Subcutaneous abdominal adipose tissue (tissue), 5 donors: ENCODE results near the gene MAF.

Source experiments
- H3K27ac ChIP-seq: one replicate; pipeline ENCODE4 v1.7.0; 2013; ENCODE audit warnings: low read depth, mild to moderate bottlenecking, inconsistent platforms, low read length, moderate library complexity
- H3K27me3 ChIP-seq, 5 donors: one replicate each; pipeline ENCODE4 v1.7.0; 2013; ENCODE audit warnings: low read length in 5 of 5, inconsistent platforms in 1 of 5; ENCODE audit not compliant: control insufficient read depth in 5 of 5, insufficient read depth in 4 of 5
- H3K36me3 ChIP-seq, 5 donors: one replicate each; pipeline ENCODE4 v1.7.0; 2013; ENCODE audit warnings: low read length in 5 of 5; ENCODE audit not compliant: control insufficient read depth in 5 of 5, insufficient read depth in 5 of 5
- H3K4me1 ChIP-seq, 5 donors: one replicate each; pipeline ENCODE4 v1.7.0; 2013; ENCODE audit warnings: low read length in 5 of 5, mild to moderate bottlenecking in 3 of 5, moderate library complexity in 1 of 5; ENCODE audit not compliant: control insufficient read depth in 5 of 5, insufficient read depth in 5 of 5
- H3K4me3 ChIP-seq, 5 donors: one replicate each; pipeline ENCODE4 v1.7.0; 2013; ENCODE audit warnings: low read length in 5 of 5, low read depth in 1 of 5
- H3K9ac ChIP-seq, 5 donors: one replicate each; pipeline ENCODE4 v1.7.0; 2013; ENCODE audit warnings: low read length in 5 of 5, mild to moderate bottlenecking in 4 of 5, moderate library complexity in 3 of 5
- H3K9me3 ChIP-seq, 5 donors: one replicate each; pipeline ENCODE4 v1.7.0; 2013; ENCODE audit warnings: low read length in 5 of 5; ENCODE audit not compliant: control insufficient read depth in 5 of 5
- donor health status: healthy.
- donor health status: healthy.
- donor health status: healthy.
- donor health status: healthy.
- donor health status: healthy.

MAF gene

DNA sequence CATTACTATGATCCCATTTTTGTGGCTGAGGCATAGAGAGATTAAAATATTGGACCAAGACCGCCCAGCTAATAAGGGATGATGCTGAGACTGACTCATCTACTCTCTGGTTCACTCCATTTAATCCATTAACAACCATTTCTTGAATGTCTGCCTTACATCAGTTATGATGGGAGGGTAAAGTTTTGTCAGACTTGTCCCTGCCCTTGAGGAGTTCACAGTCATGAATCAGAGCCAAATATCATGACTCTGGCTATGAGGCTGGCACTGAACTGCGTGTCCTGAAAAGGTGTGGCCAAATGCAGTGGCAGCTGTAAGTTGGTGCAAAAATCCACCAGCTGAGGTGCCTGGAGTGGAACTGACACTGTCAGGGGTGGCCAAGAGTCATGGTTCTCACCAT is 35.0 kb upstream of the MAF start:
- Histone ChIP-seq H3K27me3 (no peaks in the 10 kb centered on the region), H3K27ac (no peak overlapping the region), H3K36me3 (no peaks in the 10 kb centered on the region), H3K9me3 (no peaks in the 10 kb centered on the region), H3K4me3 (no peak overlapping the region), H3K4me1 (peaks cover 0 to 1% (median under 1%) of the 10 kb centered on the region in 5 donors), H3K9ac (no peak overlapping the region)

DNA sequence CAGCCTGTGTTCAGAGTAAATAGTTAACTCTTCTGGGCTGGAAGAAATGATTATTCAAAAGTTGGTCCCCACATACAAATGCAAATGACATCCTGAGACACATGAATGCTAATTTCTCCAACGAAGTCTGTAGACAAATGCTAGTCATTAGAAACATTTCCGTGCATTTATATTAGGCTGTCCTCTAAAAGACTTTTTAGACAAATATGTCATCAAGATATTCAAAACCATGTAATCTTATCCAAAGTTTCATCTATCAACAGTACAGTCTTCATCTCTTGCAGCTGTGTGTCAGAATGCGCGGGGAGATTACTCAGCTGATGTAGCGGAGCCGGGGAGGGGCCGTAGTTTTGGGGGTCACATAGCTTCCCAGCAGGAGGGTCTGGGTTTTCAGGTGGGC is 33.8 kb upstream of the MAF start:
- Histone ChIP-seq H3K27ac (no peak overlapping the region), H3K9me3 (no peaks in the 10 kb centered on the region), H3K36me3 (no peaks in the 10 kb centered on the region), H3K27me3 (no peaks in the 10 kb centered on the region), H3K4me3 (no peak overlapping the region), H3K9ac (no peak overlapping the region), H3K4me1 (no peaks in the 10 kb centered on the region)

DNA sequence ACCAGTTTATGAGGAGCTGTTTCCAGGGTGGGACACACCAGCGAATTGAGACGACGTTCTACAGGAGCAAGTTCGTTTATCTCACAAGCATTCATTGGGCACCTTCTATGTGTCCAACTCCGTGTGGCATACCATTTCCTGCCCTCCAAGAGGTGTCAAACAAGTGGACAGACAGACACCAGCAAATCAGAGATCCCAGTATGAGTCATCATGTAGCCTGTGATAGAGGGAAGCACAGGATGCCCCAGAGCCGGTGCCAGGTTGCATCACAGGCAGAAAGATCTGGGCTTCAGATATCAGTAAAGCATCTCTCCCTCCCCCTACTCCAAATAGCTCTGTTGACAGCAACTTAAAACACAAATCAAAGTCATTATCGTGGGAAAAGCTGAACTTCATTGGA is 31.8 kb upstream of the MAF start:
- H3K27ac ChIP-seq, result no peak overlapping the region
- no peak overlapping the region for H3K9ac ChIP-seq
- no peak overlapping the region for H3K4me3 ChIP-seq
- H3K4me1 ChIP-seq, result no peaks in the 10 kb centered on the region
- no peaks in the 10 kb centered on the region for H3K27me3 ChIP-seq
- H3K9me3 ChIP-seq, result no peaks in the 10 kb centered on the region
- H3K36me3 ChIP-seq, result no peaks in the 10 kb centered on the region

DNA sequence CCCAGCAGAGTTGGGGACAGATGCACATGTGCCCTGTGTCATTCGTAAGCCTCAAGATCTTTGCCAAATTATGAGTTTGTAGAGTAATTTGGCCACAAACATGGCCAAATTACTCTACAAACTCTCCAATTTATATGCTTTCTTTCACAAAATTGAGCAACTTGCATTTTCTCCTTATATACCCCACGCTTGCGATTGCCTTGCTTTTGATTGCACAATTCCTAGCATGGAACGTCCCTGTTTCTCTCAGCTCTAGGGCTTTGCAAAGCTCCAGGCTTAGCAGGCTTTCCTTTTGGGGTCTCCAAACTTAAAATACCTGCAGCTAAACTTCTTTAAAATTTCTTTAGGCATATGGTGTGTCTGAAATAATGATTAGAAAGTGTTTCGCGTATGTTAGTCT is 28.5 kb upstream of the MAF start:
- Histone ChIP-seq H3K9ac (no peak overlapping the region), H3K4me3 (no peak overlapping the region), H3K4me1 (no peaks in the 10 kb centered on the region), H3K27ac (no peak overlapping the region), H3K36me3 (no peaks in the 10 kb centered on the region), H3K27me3 (peaks cover 0 to 5% (median 0%) of the 10 kb centered on the region in 5 donors), H3K9me3 (no peaks in the 10 kb centered on the region)

DNA sequence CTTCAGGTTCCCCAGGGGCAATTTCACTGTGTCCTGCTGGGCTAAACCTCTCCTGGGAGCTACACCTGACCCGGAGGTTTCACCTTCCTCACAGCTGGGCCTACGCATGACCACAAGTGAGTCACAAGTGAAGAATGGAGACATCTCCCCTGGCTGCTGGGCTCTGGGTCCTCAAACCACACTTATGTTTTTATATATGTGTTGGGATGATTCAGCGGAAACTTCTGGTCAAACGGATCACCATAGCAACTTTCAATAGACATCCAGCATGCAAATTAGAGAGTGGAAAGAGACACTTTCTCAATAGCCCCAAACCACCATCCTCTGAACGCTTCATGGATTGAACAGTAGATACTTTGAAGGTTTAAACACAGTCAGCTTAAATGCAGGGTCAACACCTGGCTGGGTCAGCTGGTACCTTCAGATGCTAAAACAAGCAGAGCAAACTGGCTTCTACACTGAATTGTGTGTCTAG is 28.0 kb upstream of the MAF start:
- Histone ChIP-seq H3K27me3 (peaks cover 0 to 5% (median 0%) of the 10 kb centered on the region in 5 donors), H3K4me3 (no peak overlapping the region), H3K4me1 (no peaks in the 10 kb centered on the region), H3K36me3 (no peaks in the 10 kb centered on the region), H3K9me3 (no peaks in the 10 kb centered on the region), H3K9ac (no peak overlapping the region), H3K27ac (no peak overlapping the region)

DNA sequence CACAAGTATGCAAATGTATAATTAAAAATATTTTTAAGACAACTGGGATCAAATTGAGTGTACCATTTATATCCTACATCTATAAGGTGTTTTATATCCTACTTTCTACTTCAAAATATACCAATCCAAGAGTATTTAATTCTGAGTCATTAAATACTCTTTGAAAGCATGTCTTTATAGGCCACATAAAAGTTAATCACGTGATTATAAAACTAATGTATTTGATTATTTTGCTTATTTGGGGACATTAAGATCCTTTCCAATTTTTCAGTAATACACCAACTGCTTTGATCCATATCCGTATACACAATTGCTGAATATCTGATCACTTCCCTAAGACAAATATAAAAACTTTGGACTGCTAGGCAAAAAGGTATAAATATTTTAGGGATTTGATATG is 26.6 kb upstream of the MAF start:
- H3K27me3 ChIP-seq, result peaks cover 0 to 5% (median 0%) of the 10 kb centered on the region in 5 donors
- H3K9me3 ChIP-seq, result no peaks in the 10 kb centered on the region
- H3K4me1 ChIP-seq, result no peaks in the 10 kb centered on the region
- no peaks in the 10 kb centered on the region for H3K36me3 ChIP-seq
- no peak overlapping the region for H3K9ac ChIP-seq
- H3K4me3 ChIP-seq, result no peak overlapping the region
- H3K27ac ChIP-seq, result no peak overlapping the region

DNA sequence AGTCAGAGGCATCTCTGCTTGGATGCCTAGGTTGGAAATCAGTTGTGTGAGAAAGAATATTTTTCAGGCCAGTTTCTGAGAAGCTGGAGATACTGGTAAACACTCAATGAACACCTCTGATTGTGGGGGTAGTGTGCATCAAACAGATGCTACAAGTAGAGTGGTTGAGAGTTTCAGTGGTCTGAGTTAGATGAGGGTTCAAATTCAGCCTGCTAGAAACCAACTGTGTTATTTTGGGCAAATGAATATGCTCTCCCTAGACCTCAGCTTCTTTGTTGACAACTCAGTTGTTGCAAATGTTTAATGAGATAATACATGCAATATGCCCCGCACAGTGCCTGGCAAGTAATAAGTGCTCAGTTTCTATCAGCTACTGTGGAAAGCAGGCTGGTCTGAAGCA is 25.2 kb upstream of the MAF start:
- Histone ChIP-seq H3K4me3 (no peak overlapping the region), H3K4me1 (no peaks in the 10 kb centered on the region), H3K9ac (no peak overlapping the region), H3K27ac (no peak overlapping the region), H3K36me3 (no peaks in the 10 kb centered on the region), H3K9me3 (no peaks in the 10 kb centered on the region), H3K27me3 (peaks cover 0 to 5% (median 0%) of the 10 kb centered on the region in 5 donors)

DNA sequence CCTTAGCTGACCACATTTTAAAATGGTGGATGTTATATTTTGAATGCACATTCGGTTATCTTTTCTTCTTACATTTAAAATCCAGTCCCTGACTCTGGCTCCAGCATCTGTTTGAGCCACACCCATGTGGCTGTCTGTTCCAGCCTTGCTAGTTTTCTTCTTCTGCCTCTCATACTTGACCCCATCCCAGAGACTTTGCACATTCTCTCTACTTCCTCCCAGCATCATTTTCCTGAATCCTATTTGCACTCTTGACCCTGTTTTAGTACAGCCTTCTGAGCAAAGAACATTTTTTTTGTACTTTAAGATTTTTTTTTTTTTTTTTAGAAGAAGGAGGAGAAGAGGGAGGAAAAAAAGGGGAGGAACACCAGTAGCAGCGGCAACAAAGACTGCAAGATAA is 23.3 kb upstream of the MAF start:
- no peak overlapping the region for H3K9ac ChIP-seq
- no peaks in the 10 kb centered on the region for H3K9me3 ChIP-seq
- no peak overlapping the region for H3K4me3 ChIP-seq
- H3K36me3 ChIP-seq, result no peaks in the 10 kb centered on the region
- H3K27ac ChIP-seq, result no peak overlapping the region
- H3K4me1 ChIP-seq, result no peaks in the 10 kb centered on the region
- H3K27me3 ChIP-seq, result peaks cover 0 to 5% (median 0%) of the 10 kb centered on the region in 5 donors

DNA sequence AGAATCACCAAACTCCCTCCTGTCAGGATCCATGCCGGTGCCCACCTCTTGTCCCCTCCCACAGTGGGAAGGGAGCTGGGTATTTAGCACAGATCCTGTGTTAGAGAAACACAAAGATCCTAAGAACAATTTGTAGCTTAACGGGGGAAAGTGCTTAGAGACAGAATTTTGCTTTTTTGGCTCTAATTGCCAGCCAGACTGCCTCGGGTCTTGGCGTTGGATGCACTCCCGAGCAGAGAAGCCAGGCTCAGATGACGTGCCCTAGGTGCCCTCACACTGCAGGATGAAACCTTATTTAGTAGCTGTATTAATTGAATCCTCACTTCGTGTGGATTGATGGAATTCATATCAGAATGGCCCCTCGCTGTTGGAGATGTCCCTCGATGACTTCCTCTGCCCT is 22.5 kb upstream of the MAF start:
- no peaks in the 10 kb centered on the region for H3K9me3 ChIP-seq
- no peak overlapping the region for H3K4me3 ChIP-seq
- peaks cover 0 to 3% (median 0%) of the 10 kb centered on the region in 5 donors for H3K4me1 ChIP-seq
- H3K27me3 ChIP-seq, result peaks cover 0 to 5% (median 0%) of the 10 kb centered on the region in 5 donors
- H3K27ac ChIP-seq, result no peak overlapping the region
- no peak overlapping the region for H3K9ac ChIP-seq
- H3K36me3 ChIP-seq, result no peaks in the 10 kb centered on the region

DNA sequence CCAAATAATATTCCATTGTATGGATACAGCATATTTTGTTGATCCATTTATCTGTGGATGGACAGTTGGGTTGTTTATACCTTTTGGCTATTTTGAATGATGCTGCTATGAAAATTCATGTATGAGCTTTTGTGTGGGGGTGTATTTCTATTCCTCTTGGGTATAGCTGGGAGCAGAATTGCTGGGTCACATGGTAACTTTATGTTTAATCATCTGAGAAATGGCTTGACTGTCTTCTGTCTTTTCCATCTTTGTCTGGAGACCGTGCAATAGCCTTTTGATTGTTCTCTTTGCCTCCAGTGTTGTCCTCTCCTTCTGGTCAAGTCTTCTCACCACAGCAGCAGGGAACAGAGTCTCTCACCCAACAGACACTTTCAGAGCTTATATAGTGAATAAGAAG is 20.5 kb upstream of the MAF start:
- Histone ChIP-seq H3K9ac (no peak overlapping the region), H3K4me3 (no peak overlapping the region), H3K9me3 (no peaks in the 10 kb centered on the region), H3K36me3 (no peaks in the 10 kb centered on the region), H3K27me3 (peaks cover 0 to 5% (median 0%) of the 10 kb centered on the region in 5 donors), H3K27ac (no peak overlapping the region), H3K4me1 (peaks cover 0 to 9% (median 3%) of the 10 kb centered on the region in 5 donors)

DNA sequence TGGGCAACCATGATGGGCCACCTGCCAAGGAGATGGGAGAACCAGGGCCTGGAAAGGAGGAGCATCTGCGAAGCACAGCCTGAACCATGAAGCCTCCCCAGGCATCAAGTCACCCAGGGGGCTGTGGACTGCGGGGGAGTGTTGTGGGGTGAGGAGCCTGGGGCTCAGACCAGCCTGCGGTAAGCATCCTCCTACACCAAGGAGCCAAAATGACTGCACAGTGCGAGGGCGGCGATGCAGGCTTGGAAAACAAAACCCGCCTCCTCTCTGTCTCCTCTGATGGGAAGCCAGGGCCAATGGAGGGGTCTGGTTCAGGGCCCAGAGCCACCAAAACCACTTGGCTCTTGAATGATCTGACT is 18.1 kb upstream of the MAF start:
- Histone ChIP-seq H3K27me3 (peaks cover 0 to 4% (median 0%) of the 10 kb centered on the region in 5 donors), H3K4me1 (peaks cover 0 to 9% (median 3%) of the 10 kb centered on the region in 5 donors), H3K9ac (no peak overlapping the region), H3K4me3 (no peak overlapping the region), H3K36me3 (no peaks in the 10 kb centered on the region), H3K27ac (no peak overlapping the region), H3K9me3 (no peaks in the 10 kb centered on the region)
